Cardiac muscle cell (in vitro differentiated cells and primary cell): ENCODE results near the gene RECQL5. TPM values are rescaled to one million over a fixed set of nuclear protein-coding genes. Genes with fewer than 3 reads are reported as not detected.

Experiments used
- DNase-seq, 2 donors: peaks; one replicate each; pipeline versions ENCODE4 v3.0.0 to v3.0.0-alpha.2; 2010 to 2017; ENCODE audit warnings: low read depth in 1 of 2, low spot score in 1 of 2
- H3K27ac ChIP-seq: fragments of 200-600 bp; sonication (generic); 2 replicates; pipeline ENCODE4 v1.5.1; 2016
- H3K27me3 ChIP-seq: fragments of 200-600 bp; sonication (generic); 2 replicates; pipeline ENCODE4 v1.6.0; 2016; ENCODE audit warnings: control low read depth
- H3K36me3 ChIP-seq: fragments of 200-600 bp; sonication (generic); 2 replicates; pipeline ENCODE4 v1.5.1; 2016; ENCODE audit warnings: control low read depth
- H3K4me1 ChIP-seq: fragments of 200-600 bp; sonication (generic); 2 replicates; pipeline ENCODE4 v1.8.1; 2017; ENCODE audit warnings: low read depth, mild to moderate bottlenecking, mixed run types
- H3K4me3 ChIP-seq: fragments of 200-600 bp; sonication (generic); 2 replicates; pipeline ENCODE4 v1.5.1; 2016; ENCODE audit warnings: mild to moderate bottlenecking
- H3K9me3 ChIP-seq: fragments of 200-600 bp; sonication (generic); 2 replicates; pipeline ENCODE4 v1.5.1; 2017; ENCODE audit warnings: low read depth, mild to moderate bottlenecking, control low read depth
- CTCF ChIP-seq: IDR thresholded peaks from 2 replicates; pipeline ENCODE4 v1.5.1; 2012; ENCODE audit warnings: low read depth, mild to moderate bottlenecking, low read length
- polyA plus RNA-seq: library from polyadenylated mRNA; unstranded; fragments of >200 nt; fragmentation: Nextera tagmentation; extraction: Ambion mirVana; gene quantifications from 2 replicates; pipeline ENCODE4 v1.2.1, GENCODE V29; 2016
- total RNA-seq: library from RNA; depleted of rRNA; stranded (reverse); fragments of >200 nt; gene quantifications from 2 replicates; pipeline ENCODE4 v1.2.3, GENCODE V29; 2016

RECQL5 gene
- total and polyA plus RNA-seq, 2 experiments from 2014 or later: 28.6 to 43.1 TPM

- no peak for TF ChIP-seq CTCF
- no peak for DNase-seq
- H3K27ac ChIP-seq: no peak overlapping the region
Measured at GRCh38 chr17:75642784-75643642, 23.9 kb downstream of the RECQL5 start.

DNA sequence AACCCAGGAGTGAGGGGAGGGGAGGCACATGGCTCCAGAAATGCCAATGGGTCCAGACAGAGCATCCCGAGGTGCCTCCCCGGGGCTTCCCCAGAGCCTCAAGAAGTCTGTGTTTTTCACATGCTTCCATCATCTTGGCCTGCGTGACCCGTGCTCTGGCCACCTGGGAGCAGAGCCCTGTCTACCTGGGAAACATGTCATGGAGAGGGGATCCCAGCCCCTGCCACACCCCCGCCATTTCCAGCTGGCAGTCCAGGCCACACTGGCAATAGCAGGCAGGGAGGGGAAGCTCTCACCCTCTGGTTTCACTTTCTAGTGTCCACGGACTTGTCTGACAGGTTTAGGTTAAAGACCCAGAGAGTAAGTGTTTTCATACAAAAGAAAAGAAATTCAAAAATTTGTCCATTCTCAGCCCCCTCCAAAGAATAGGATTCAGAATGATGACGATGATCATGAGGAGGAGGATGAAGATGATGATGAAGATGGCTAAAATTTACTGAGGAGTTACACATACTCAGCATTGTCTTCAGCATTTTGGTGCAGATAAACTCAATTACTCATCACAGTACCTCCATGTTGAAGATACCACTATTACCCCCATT, 24.7 kb downstream of the RECQL5 start:
- no peak for TF ChIP-seq CTCF
- no peaks in the 10 kb centered on the region for H3K4me1 ChIP-seq
- no peaks in the 10 kb centered on the region for H3K9me3 ChIP-seq
- no peaks in the 10 kb centered on the region for H3K36me3 ChIP-seq
- no peak for DNase-seq
- no peak overlapping the region for H3K27ac ChIP-seq
- H3K27me3 ChIP-seq: no peaks in the 10 kb centered on the region
- H3K4me3 ChIP-seq: no peak overlapping the region

More at GRCh38 chr17:75642784-75643642, 23.9 kb downstream of the RECQL5 start:
- Histone ChIP-seq H3K4me1 (no peaks in the 10 kb centered on the region), H3K27me3 (no peaks in the 10 kb centered on the region), H3K36me3 (no peaks in the 10 kb centered on the region), H3K4me3 (no peak overlapping the region), H3K9me3 (no peaks in the 10 kb centered on the region)

DNA sequence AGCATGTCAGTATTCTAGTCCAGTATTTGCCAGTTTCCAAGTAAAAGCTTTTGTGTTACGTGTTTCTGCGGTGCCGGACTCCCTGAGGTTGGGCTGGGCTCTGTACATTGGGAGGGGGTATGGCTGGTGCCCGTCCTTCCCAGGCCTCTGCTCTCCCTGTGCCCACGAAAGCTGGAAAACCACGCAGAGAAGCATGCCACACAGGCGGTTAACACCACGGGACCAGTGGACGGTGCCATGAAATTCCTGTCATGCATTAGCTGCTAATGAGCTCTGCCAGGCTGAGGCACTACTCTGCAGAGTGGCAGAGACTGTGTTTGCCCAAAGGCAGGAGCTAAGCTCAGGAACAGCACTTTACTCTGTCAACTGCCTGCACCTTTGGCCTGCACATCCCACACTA, 25.6 kb downstream of the RECQL5 start:
- Histone ChIP-seq H3K4me3 (no peak overlapping the region), H3K9me3 (no peaks in the 10 kb centered on the region), H3K36me3 (no peaks in the 10 kb centered on the region), H3K4me1 (peaks cover 4% of the 10 kb centered on the region), H3K27me3 (no peaks in the 10 kb centered on the region), H3K27ac (no peak overlapping the region)
- no peak for TF ChIP-seq CTCF
- DNase-seq: no peak

GRCh38 chr17:75640556-75641119, 26.3 kb downstream of the RECQL5 start:
- Histone ChIP-seq H3K4me1 (peaks cover 12% of the 10 kb centered on the region), H3K27me3 (no peaks in the 10 kb centered on the region), H3K36me3 (no peaks in the 10 kb centered on the region), H3K27ac (no peak overlapping the region), H3K9me3 (no peaks in the 10 kb centered on the region), H3K4me3 (no peak overlapping the region)
- TF ChIP-seq CTCF: no peak
- DNase-seq: no peak

DNA sequence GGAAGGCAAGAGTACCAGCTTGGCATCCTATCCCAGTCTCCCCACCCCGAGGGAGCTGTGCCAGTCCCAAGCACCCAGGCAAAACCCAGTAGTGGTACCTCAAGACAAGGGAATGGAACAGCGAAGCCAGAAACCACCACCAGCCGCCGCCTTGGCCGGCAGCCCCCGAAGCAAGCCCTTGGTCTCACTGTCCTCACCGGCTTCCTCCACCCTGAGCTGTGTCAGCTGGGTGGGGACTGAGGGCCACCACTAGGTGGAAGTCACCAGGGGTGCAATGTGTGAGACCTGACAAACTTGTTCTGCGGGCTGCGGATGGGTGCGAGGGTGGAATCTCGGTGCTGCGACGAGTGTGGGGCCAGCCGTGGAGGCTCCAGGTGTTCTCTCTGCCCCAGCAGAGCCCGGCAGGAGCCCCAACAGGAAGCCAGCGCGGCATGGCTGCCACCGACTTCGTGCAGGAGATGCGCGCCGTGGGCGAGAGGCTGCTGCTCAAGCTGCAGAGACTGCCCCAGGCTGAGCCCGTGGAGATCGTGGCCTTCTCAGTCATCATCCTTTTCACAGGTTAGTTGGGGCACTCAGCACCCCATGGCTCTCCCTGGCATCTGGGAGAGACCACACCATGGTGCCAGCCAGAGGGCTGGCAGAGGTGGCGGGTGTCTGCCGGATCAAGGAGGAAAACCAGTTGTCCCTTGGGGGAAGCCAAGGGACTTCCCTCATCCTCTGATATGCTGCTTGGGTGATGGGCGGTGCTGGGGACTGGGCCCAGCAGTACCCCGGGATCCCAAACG, 27.0 kb downstream of the RECQL5 start:
- no peaks in the 10 kb centered on the region for H3K9me3 ChIP-seq
- H3K27me3 ChIP-seq: no peaks in the 10 kb centered on the region
- TF ChIP-seq CTCF: no peak
- H3K4me3 ChIP-seq: no peak overlapping the region
- no peak overlapping the region for H3K27ac ChIP-seq
- peaks cover 14% of the 10 kb centered on the region for H3K4me1 ChIP-seq
- DNase-seq: no peak
- no peaks in the 10 kb centered on the region for H3K36me3 ChIP-seq
